ENCODE data around the gene KLRG1.

KLRG1 gene

DNA sequence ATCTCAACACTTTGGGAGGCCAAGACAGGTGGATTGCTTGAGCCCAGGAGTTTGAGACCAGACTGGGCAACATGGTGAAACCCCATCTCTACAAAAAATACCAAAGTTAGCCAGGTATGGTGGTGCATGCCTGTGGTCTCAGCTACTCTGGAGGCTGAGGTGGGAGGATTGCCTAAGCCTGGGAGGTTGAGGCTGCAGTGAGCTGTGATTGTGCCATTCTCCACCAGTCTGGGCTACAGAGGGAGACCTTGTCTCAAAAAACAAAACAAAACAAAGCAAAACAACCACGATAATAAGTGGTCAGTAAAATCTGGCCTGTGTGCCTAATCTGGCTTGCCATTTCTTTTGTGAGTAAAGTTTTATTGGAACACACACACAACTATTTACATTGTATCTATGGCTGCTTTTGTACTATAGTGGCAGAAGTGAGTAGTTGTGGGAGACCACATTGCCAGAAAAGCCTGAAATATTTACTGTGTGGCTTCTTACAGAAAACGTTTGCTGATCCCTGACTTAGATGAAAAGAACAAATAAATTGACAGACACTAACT lies 19.4 kb upstream of the KLRG1 start:
- H3K27ac ChIP-seq: no peak overlapping the region
- DNase-seq (ENCODE audit: low spot score): no peak
- TF ChIP-seq, protein P1, sequence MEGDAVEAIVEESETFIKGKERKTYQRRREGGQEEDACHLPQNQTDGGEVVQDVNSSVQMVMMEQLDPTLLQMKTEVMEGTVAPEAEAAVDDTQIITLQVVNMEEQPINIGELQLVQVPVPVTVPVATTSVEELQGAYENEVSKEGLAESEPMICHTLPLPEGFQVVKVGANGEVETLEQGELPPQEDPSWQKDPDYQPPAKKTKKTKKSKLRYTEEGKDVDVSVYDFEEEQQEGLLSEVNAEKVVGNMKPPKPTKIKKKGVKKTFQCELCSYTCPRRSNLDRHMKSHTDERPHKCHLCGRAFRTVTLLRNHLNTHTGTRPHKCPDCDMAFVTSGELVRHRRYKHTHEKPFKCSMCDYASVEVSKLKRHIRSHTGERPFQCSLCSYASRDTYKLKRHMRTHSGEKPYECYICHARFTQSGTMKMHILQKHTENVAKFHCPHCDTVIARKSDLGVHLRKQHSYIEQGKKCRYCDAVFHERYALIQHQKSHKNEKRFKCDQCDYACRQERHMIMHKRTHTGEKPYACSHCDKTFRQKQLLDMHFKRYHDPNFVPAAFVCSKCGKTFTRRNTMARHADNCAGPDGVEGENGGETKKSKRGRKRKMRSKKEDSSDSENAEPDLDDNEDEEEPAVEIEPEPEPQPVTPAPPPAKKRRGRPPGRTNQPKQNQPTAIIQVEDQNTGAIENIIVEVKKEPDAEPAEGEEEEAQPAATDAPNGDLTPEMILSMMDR (conservative IDR thresholded peaks at IDR 0.05; ENCODE audit: low read depth): no peak
- ChIA-PET POLR2A (ENCODE audit: low non-redundant PET) (no interaction called here), CTCF (no interaction called here)

- TF ChIP-seq, protein P1 (conservative IDR thresholded peaks at IDR 0.05; ENCODE audit: low read depth): no peak
- ChIA-PET CTCF (no interaction called here), POLR2A (ENCODE audit: low non-redundant PET) (no interaction called here)
- no peak overlapping the region for H3K27ac ChIP-seq
- no peak for DNase-seq (ENCODE audit: low spot score)
Observed at GRCh38 chr12:8970432-8970831, 18.9 kb upstream of the KLRG1 start.

DNA sequence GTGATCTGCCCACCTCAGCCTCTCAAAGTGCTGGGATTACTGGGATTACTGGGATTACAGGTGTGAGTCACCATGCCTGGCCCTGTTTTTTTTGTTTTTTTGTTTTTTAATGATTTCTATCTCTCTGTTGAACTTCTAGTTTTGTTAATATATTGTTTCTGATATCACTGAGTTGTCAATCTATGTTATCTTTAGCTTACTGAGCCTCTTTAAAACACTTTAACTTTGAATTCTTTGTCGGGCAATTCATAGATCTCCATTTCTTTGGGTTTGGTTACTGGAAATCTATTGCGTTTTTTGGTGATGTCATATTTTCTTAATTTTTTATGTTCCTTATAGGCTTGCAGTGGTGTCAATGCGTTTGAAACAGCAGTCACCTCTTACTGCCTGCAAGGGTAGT lies 9.2 kb upstream of the KLRG1 start:
- ChIA-PET CTCF (no interaction called here), POLR2A (ENCODE audit: low non-redundant PET) (no interaction called here)
- TF ChIP-seq, protein P1 (conservative IDR thresholded peaks at IDR 0.05; ENCODE audit: low read depth): no peak
- no peak for DNase-seq (ENCODE audit: low spot score)
- no peak overlapping the region for H3K27ac ChIP-seq

DNA sequence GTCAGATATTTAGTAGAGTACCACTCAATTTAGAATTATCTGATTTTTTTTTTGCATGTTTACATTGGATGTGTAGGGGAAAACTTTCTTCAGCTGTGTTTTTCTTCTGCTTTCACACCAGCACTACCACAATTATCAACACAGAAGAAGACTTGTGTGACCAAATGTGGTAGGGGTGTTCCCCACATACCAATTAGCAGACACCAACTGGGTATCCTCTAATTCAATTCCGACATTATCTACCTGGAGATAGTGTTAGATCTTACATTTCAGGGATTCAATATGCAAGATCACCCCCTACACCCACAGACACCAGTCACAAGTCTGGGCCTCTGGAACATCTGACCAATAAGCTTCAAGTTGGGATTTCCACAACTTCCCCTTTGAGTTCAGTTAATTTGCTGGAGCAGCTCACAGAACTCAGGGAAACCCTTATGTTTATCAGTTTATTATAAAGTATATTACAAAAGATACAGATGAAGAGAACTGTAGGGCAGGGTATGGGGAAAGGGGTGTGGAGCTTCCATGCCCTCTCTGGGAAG lies 4.1 kb upstream of the KLRG1 start:
- no peak for DNase-seq (ENCODE audit: low spot score)
- CTCF ChIA-PET: no interaction called here
- POLR2A ChIA-PET (ENCODE audit: low non-redundant PET): no interaction called here
- TF ChIP-seq, protein P1 (conservative IDR thresholded peaks at IDR 0.05; ENCODE audit: low read depth): no peak
- no peak overlapping the region for H3K27ac ChIP-seq

DNA sequence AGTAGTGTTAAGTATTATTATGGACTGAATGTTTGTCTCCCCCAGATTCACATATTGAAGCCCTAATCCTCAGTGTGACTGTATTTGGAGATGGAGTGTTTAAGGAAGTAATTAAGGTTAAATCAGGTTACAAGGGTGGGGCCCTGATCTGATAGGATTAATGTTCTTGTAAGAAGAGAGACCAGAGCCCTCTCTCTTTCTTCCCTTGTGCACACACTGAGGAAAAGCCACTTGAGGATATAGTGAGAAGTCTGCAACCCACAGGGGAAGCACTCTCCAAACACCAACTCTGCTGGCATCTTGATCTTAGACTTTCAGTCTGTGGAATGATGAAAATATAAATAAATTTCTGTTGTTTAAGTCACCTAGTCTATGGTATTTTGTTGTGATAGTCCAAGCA lies 2.2 kb upstream of the KLRG1 start:
- POLR2A ChIA-PET (ENCODE audit: low non-redundant PET): no interaction called here
- CTCF ChIA-PET: no interaction called here
- no peak overlapping the region for H3K27ac ChIP-seq
- DNase-seq (ENCODE audit: low spot score): no peak
- TF ChIP-seq, protein P1 (conservative IDR thresholded peaks at IDR 0.05; ENCODE audit: low read depth): no peak

DNA sequence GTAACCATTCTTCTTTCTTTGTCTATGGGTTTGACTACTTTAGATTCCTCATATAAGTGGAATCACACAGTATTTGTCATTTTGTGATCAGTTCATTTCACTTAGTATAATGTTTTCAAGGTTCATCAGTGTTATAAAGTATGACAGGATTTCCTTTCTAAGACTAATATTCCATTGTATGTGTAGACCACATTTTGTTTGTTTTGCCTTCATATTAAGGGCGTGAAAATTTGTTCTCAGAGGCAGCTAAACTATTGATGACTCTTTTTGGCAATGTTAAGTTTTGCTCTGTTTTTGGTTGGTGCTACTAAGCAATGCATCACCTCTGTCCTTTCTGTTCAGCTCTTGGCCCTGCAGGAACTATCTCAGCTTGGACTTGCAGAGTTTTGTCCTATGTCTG lies 1.7 kb upstream of the KLRG1 start:
- POLR2A ChIA-PET (ENCODE audit: low non-redundant PET): no interaction called here
- no peak for DNase-seq (ENCODE audit: low spot score)
- CTCF ChIA-PET: no interaction called here
- TF ChIP-seq, protein P1 (conservative IDR thresholded peaks at IDR 0.05; ENCODE audit: low read depth): no peak
- no peak overlapping the region for H3K27ac ChIP-seq

Data from RWPE1 (cell line).